HUES64 (cell line): ENCODE results near the gene HDAC3.

Experiments
- H3K27ac ChIP-seq: 2 replicates; pipeline ENCODE4 v1.7.0; 2013; ENCODE audit warnings: low read depth, low read length, inconsistent platforms
- H3K27me3 ChIP-seq: 2 replicates; pipeline ENCODE4 v1.6.1; 2013; ENCODE audit warnings: mild to moderate bottlenecking, low read length; ENCODE audit not compliant: insufficient read depth
- H3K36me3 ChIP-seq: 2 replicates; pipeline ENCODE4 v1.6.1; 2013; ENCODE audit warnings: mild to moderate bottlenecking, low read length; ENCODE audit not compliant: insufficient read depth
- H3K4me1 ChIP-seq: 2 replicates; pipeline ENCODE4 v1.6.1; 2013; ENCODE audit warnings: mild to moderate bottlenecking, low read length, moderate library complexity; ENCODE audit not compliant: insufficient read depth
- H3K4me3 ChIP-seq: 2 replicates; pipeline ENCODE4 v1.5.1; 2013; ENCODE audit warnings: mild to moderate bottlenecking, low read length, moderate library complexity
- H3K9ac ChIP-seq: 2 replicates; pipeline ENCODE4 v1.6.1; 2013; ENCODE audit warnings: mild to moderate bottlenecking, low read depth, low read length
- H3K9me3 ChIP-seq: 2 replicates; pipeline ENCODE4 v1.6.1; 2013; ENCODE audit warnings: low read depth, low read length; ENCODE audit not compliant: insufficient read depth
- WGBS: fragments of 150-250, 120-280 bp; methylation state at CpG from one replicate; pipeline ENCODE4 v1.1.7; 2013; ENCODE audit warnings: missing lambda C conversion rate; 5-methylcytosine and 5-hydroxymethylcytosine counted together

HDAC3 gene

DNA sequence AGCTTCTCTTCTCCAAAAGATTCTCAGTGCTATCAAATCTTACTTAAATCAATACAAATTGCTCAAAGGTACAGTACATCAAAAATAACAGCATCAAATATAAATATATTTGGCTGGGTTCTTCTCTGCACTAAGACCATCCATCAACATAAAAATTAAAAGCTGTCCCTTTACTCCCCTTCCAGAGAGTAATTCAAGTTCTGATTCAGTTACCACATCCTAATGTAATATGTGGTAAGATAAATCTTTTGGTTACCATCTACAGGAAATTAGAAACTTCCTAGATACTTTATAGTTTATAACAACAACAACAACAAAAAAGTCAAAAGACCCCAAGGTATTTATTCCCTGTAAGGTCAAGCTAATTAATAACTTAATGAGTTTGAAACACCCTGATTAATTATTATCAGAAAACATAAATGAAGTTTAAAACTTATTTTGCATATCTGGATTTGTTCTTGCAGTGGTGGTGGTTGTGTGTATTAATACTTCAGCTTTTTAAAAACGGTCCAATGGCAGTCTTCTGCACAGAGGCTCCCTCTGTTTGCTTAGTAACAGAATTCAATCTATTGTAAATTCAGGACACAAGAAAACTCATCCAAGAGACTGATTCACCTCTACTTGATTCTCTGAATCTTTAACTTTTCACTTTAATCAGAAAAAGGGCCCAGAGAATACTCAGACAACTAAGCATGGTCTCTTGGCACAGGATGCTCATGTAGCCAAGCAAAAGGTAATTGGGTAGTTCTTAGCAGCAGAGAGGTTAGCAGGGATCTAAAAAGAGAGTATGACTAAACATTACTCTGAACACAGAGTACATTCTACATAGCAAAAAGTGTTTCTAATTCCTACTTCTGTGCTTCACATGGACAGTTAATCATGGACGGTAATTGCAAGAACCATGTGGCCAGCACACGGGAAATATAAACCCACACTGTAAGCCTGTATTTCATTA is 38.0 kb downstream of the HDAC3 start:
- 90% methylated on average over 3 of the region's 3 CpGs for WGBS
- Histone ChIP-seq H3K4me1 (no peaks in the 10 kb centered on the region), H3K27ac (no peak overlapping the region), H3K4me3 (no peak overlapping the region), H3K9me3 (no peaks in the 10 kb centered on the region), H3K36me3 (no peaks in the 10 kb centered on the region), H3K27me3 (no peaks in the 10 kb centered on the region), H3K9ac (no peak overlapping the region)

DNA sequence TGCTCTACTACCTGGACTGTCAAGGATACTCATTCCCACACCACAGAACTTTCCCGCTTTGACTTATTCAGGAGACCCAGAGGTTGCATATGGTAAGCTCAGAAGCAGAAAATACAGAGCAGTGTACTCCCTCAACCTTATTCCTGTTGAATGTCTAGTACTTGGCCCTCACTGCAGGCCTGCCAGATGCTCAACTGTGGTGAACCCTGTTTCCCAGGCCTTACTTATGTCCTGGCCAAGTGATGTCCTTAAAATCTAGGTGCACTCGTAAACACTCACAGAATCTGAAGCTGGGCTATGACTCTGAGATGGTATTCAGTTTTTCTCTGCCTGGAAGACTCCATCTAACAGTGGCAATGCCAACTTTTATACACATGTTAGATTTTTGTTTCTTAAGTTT is 38.8 kb downstream of the HDAC3 start:
- Histone ChIP-seq H3K9me3 (no peaks in the 10 kb centered on the region), H3K27me3 (no peaks in the 10 kb centered on the region), H3K27ac (no peak overlapping the region), H3K9ac (no peak overlapping the region), H3K36me3 (peaks cover 3% of the 10 kb centered on the region; the same call in 1 of the 2 replicates), H3K4me3 (no peak overlapping the region), H3K4me1 (no peaks in the 10 kb centered on the region)
- WGBS: 100% methylated on average over 2 of the region's 2 CpGs

DNA sequence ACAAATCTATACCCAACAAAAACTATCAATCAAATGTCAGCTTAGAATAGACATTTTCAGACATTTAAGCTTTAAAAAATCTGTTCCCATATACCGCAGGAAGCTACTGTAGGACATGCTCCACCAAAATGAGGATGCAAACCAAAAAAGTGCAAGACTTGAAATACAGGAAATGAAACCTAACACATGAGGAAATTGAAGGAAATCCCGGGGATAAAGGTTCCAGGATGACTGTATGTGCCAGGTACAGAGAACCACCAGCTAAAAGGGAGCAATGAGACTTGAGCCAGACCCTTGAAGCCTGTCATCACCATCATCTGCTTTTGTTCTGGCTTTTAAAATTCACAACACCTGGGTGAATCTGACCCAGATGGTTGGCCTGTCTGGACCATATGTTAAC is 39.3 kb downstream of the HDAC3 start:
- Histone ChIP-seq H3K27ac (no peak overlapping the region), H3K36me3 (peaks cover 3% of the 10 kb centered on the region; the same call in 1 of the 2 replicates), H3K4me1 (no peaks in the 10 kb centered on the region), H3K9me3 (no peaks in the 10 kb centered on the region), H3K27me3 (no peaks in the 10 kb centered on the region), H3K9ac (no peak overlapping the region), H3K4me3 (no peak overlapping the region)
- WGBS: 90% methylated on average over 2 of the region's 2 CpGs

DNA sequence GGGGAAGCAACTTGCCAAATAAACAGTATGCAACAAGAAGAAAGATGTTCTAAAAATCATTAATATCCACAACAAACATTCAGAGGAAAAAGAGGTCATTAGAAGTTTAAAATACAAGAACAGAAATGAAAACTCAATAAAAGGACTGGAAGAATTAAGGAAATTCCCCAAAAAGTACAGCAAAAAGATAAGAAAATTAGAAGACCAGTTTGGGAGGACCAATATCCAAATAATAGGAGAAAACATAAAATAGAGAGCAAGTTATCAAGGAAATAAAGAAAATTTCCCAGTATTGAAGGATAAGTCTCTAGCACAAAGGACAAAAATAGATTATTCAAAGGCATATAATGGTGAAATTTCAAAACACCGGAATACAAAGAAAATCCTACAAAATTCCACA is 39.8 kb downstream of the HDAC3 start:
- Histone ChIP-seq H3K27me3 (no peaks in the 10 kb centered on the region), H3K4me3 (no peak overlapping the region), H3K4me1 (no peaks in the 10 kb centered on the region), H3K36me3 (peaks cover 3% of the 10 kb centered on the region; the same call in 1 of the 2 replicates), H3K27ac (no peak overlapping the region), H3K9ac (no peak overlapping the region), H3K9me3 (no peaks in the 10 kb centered on the region)
- WGBS: 92% methylated on average over 1 of the region's 1 CpG

DNA sequence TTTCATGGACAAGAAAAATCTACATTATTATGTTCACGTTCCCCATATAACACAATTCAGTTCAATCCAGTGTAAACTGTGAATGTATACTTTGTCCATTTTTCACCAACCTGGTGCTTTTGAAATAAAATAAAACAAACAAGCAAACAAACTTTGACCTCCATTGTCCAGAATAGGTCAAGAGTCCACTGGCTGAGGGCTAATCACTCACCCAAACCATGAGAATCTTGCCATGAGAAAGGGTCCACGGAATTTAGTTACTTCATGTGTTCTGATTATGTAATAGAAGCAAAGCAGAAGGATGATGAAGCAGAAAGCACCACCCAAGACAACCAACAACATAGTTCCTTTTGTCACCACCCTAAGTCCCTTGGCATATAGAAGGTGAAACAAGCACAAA is 46.5 kb downstream of the HDAC3 start:
- Histone ChIP-seq H3K27ac (no peak overlapping the region), H3K9me3 (no peaks in the 10 kb centered on the region), H3K9ac (no peak overlapping the region), H3K36me3 (peaks cover 32% of the 10 kb centered on the region), H3K27me3 (no peaks in the 10 kb centered on the region), H3K4me3 (no peak overlapping the region), H3K4me1 (no peaks in the 10 kb centered on the region)
- WGBS: 98% methylated on average over 2 of the region's 2 CpGs

DNA sequence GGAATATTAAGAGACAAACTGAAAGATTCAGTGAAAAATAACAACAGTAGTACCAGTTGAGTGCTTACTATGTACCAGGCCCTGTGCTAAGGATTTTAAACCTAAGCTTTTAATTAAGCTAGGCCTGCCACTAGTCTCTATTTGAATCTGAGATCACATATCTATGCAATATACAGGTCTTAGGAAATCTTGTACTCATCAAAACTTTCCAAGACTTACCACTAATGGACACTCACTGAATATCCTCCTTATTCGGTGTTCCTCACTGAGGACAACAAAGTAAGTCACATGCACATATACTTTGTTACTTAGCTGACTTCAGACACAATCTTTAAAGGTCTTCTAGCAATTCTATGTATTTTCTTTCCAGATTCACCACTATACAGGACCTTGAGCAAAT is 50.4 kb downstream of the HDAC3 start:
- H3K9ac ChIP-seq: no peak overlapping the region
- H3K4me3 ChIP-seq: no peak overlapping the region
- no peaks in the 10 kb centered on the region for H3K9me3 ChIP-seq
- no peak overlapping the region for H3K27ac ChIP-seq
- WGBS: 90% methylated on average over 1 of the region's 1 CpG
- H3K27me3 ChIP-seq: no peaks in the 10 kb centered on the region
- H3K4me1 ChIP-seq: no peaks in the 10 kb centered on the region
- H3K36me3 ChIP-seq: peaks cover 66% of the 10 kb centered on the region

DNA sequence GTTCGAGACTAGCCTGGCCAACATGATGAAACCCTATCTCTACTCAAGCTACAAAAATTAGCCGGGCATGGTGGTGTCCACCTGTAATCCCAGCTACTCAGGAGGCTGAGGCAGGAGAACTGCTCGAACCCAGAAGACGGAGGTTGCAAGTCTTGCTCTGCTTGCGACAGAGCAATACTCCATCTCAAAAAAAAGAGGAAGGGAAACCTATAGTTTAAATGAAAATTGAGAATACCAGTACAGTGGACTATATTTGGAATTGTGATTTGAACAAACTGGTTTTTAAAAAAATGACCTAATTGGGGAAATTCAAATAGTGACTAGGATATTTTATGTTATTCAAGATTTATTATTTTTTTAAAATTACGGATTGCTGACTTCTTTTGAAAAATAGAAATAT is 51.1 kb downstream of the HDAC3 start:
- no peak overlapping the region for H3K4me3 ChIP-seq
- peaks cover 72% of the 10 kb centered on the region for H3K36me3 ChIP-seq
- H3K9me3 ChIP-seq: no peaks in the 10 kb centered on the region
- H3K4me1 ChIP-seq: no peaks in the 10 kb centered on the region
- H3K9ac ChIP-seq: no peak overlapping the region
- H3K27ac ChIP-seq: no peak overlapping the region
- WGBS: 90% methylated on average over 6 of the region's 6 CpGs
- H3K27me3 ChIP-seq: no peaks in the 10 kb centered on the region

DNA sequence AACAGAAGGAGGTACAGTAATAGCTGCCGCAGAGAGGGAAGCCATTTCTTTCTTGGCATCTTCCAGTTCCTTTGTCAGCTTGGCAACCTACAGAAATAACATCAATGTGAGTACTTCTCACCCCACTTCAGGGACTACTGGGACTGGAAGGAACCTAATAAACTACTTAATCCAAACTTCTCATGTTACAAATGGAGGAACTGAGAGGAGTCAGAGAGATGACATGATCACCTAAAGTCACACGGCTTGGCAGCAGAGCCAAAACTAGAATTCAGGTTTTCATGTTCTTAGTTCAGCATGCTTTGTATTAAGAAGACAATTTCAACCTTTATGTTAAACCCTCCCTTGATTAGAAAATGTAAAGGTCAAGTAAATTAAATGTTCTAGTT is 62.5 kb downstream of the HDAC3 start:
- Histone ChIP-seq H3K9me3 (no peaks in the 10 kb centered on the region), H3K4me3 (no peak overlapping the region), H3K27me3 (no peaks in the 10 kb centered on the region), H3K4me1 (peaks cover under 1% of the 10 kb centered on the region; the same call in 1 of the 2 replicates), H3K36me3 (peaks cover 90% of the 10 kb centered on the region), H3K9ac (no peak overlapping the region), H3K27ac (no peak overlapping the region)
- WGBS: 92% methylated on average over 2 of the region's 2 CpGs

DNA sequence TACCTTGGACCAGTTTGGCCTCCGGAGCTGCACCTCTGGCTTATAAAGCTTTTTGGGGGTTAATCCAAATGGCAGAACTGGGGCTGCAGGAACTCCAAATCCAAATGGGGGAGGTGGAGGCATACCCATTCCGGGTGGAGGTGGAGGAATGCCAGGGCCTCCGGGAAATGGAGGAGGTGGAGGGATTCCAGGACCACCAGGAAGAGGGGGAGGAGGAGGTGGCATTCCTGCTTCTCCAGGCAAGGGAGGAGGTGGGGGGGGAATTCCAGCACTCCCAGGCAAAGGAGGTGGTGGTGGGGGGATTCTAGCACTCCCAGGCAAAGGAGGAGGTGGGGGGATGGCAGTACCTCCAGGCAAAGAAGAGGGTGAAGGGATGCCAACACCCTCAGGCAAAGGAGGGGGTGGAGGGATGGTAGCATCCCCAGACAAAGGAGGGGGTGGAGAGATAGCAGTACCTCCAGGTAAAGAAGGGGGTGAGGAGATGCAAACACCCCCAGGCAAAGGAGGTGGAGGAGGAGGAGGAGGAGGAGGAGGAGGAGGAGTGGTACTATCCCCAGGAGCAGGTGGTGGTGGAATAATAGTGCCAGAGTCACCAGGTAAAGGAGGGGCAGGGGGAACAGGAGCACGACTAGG is 63.0 kb downstream of the HDAC3 start:
- Histone ChIP-seq H3K9ac (no peak overlapping the region), H3K4me3 (no peak overlapping the region), H3K36me3 (peaks cover 90% of the 10 kb centered on the region), H3K27me3 (no peaks in the 10 kb centered on the region), H3K4me1 (peaks cover 6% of the 10 kb centered on the region; the same call in 1 of the 2 replicates), H3K9me3 (no peaks in the 10 kb centered on the region), H3K27ac (no peak overlapping the region)
- WGBS: 76% methylated on average over 4 of the region's 4 CpGs
